Stimulated activated CD8-positive, alpha-beta memory T cell treated with anti-CD3 and anti-CD28 coated beads, Interleukin-7, amount 100 ng/mL, for 24 hours (primary cell): ENCODE data around the gene MIEF1.

Experiments
- DNase-seq: peaks from one replicate; pipeline ENCODE4 v3.0.0-alpha.2; 2020; ENCODE audit warnings: low read depth

MIEF1 gene

GRCh38 chr22:39528681-39529486, 26.8 kb downstream of the MIEF1 start:
- peak; percentile 75 for DNase-seq

GRCh38 chr22:39529487-39529851, 27.4 kb downstream of the MIEF1 start:
- DNase-seq, result no peak

GRCh38 chr22:39530116-39530515, 28.0 kb downstream of the MIEF1 start:
- DNase-seq, result no peak

DNA sequence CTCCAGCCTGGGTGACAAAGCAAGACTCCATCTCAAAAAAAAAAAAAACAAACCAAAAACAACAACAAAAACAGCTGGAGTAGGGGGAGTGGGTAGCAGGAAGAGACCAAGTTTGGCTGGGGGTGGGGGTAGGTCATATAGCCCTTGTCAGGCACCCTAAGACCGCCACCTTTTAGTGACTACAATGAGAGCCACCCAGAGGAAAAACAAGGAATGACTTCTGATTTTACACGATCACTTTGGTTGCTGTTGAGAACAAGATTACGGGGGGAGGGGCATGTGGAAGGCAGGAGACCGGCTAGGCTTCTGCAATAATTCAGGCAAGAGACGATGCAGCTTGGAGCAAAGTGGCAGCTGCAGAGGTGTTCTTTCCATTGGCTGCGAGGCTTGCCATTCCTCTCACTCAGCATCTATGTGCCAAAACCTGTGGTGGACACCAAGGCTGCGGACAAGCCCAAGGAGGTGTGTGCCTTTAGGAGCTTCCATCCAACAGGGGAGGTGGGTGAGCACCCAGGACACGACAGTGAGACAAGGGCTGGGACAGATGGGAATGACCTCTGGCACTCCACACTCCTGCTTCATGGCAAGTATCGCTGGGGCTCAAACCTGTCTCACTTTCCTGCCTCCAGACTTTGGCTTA, 28.7 kb downstream of the MIEF1 start:
- no peak for DNase-seq

GRCh38 chr22:39532215-39533073, 30.4 kb downstream of the MIEF1 start, which contains the start of gene RPS19BP1:
RPS19BP1 (minus strand) TSS chr22:39532748; CDS start chr22:39532738, 10 bp downstream.
- DNase-seq, result peak; percentile 98

GRCh38 chr22:39534092-39534506, 32.0 kb downstream of the MIEF1 start:
- no peak for DNase-seq

DNA sequence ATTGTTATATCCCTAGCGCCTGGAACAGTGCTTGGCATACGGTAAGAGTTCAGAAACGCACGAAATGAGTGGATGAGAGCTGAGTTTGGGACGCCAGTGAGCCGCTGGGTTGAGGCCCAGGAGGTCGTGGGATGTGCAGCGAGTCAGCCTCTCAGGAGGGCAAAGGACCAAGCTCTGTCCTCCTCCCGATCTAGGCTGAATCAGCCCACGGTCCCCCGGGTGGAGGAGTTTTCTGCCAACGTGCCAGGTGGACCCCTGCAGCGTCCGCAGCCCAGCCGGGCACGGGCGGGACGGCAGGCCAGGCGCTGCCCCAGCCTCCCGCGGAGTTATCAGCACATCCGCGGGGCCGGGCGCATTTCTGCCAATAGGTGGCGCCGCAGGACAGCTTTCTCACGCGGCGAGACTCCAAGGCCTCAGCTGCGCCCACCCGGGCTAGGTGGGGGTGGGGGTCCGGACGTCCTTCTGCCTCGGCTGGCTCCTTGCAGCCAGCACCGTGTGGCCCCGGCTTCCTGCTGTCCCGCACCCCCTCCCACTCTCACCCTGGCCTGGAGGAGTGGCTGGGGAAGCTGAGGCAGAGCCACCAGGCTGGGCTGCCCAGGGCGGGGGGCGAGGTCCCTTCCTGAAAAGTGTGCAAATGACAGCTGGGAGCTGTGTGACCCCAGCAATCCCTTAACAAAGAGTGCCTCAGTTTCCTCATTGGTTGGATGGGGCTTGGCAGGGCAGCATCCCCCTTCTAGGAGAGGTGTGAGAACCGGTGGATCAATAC, 32.7 kb downstream of the MIEF1 start:
- DNase-seq, result peak; percentile 79

- no peak for DNase-seq
Measured at GRCh38 chr22:39535357-39535725, 33.3 kb downstream of the MIEF1 start.

GRCh38 chr22:39535831-39536449, 33.9 kb downstream of the MIEF1 start:
- no peak for DNase-seq

- no peak for DNase-seq
Measured at GRCh38 chr22:39536711-39537110, 34.6 kb downstream of the MIEF1 start.

GRCh38 chr22:39537975-39538374, 35.9 kb downstream of the MIEF1 start:
- no peak for DNase-seq

DNA sequence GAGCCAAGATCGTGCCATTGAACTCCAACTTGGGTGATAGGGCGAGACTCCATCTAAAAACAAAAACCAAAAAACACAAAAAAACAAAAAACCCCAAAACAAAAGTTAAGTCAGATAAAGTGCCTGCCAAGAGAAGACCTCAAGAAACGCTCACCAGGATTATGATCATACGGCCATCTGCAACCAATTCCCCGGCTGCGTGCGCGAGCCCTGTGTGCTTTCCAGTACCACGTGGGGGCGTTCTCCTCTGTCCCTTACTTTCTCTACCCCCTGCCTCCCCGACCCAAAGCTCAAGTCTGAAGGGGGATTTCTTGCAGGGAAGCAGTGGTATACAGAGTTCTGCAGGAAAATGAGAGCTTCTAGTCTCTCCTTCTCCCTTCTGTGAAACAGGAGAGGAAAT, 41.0 kb downstream of the MIEF1 start:
- no peak for DNase-seq

- peak; percentile 52 for DNase-seq
Measured at GRCh38 chr22:39545386-39546365, 43.6 kb downstream of the MIEF1 start.

- DNase-seq, result no peak
Measured at GRCh38 chr22:39546889-39547586, 44.9 kb downstream of the MIEF1 start.

GRCh38 chr22:39547587-39547947, 45.5 kb downstream of the MIEF1 start:
- DNase-seq, result no peak

DNA sequence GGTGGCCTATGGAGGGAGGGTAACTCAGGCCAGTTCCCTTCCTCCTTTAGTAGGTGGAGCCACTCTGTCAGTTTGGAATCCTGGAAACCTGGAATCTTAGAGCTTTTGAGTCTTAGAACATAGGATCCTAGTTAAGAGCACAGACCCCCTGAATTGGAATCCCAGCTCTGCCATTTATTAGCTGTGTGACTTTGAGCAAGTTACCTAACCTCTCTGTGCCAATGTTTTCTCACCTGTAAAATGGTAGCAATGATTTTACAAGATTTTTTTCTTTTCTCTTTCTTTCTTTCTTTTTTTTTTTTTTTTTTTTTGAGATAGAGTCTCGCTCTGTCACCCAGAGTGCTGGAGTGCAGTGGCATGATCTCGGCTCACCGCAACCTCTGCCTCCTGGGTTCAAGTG, 51.3 kb downstream of the MIEF1 start:
- DNase-seq, result no peak

- DNase-seq, result no peak
Measured at GRCh38 chr22:39554151-39554550, 52.1 kb downstream of the MIEF1 start.

DNA sequence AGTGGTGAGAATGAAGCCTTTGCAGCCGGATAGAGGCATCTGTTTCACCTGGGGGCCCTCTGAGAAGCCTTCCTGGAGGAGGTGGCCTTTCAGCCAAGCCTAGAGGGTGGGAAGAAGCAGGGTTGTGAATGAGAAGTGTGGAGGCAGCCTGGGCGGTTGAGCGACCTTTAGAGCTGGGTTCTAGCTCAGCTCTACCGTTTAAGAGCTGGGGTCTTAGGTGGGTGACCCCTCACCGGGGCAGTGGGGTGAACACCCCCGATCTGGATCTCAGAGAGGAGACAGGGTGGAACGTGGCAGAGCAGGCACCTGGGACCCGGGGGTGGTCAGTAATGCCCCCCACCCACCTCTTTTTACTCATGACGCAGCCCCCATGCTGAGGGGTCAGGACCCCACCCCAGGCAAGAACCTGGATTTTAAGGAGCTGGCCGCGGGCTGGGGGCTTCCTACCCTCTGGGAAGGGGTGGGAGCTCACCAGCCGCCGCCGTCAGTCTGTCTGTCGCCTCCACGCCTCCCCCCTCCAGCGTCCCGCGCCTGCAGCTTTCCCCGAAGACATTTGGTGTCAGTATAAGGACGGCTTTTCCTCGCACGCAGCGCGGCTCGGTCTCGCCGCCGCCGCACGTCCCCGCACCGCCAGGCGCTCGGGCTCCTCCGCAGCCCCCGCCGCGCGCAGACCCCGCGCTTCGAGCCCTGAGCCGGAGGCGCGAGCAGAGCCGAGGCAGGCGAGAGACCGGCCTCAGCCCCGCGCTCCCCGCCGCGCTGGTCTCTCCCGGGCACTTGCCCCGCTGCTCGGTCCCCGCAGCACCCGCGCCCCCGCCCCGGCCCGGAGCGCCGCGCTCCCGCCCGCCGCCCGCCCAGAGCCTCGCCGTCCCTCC, 55.1 kb downstream of the MIEF1 start:
- no peak for DNase-seq

- no peak for DNase-seq
Measured at GRCh38 chr22:39558254-39558727, 56.2 kb downstream of the MIEF1 start.
